DOHH2 (cell line): Measurements from ENCODE around the gene TSSK6.
A peak's percentile ranks its signal among the peaks of the same experiment; 100 is the strongest.

Experiments
- H3F3A ChIP-seq: fragments of 200-600 bp; sonication (generic), shearing (Covaris generic); 2 replicates; pipeline ENCODE4 v1.6.0; 2016; ENCODE audit warnings: antibody characterized with exemption, mild to moderate bottlenecking; ENCODE audit not compliant: control insufficient read depth, insufficient read depth
- H3K27ac ChIP-seq: fragments of 200-600 bp; sonication (generic); 2 replicates; pipeline ENCODE4 v1.5.1; 2014; ENCODE audit warnings: low read depth, mild to moderate bottlenecking, low read length, moderate library complexity
- H3K27me3 ChIP-seq: fragments of 200-600 bp; sonication (generic); 2 replicates; pipeline ENCODE4 v1.6.1; 2014; ENCODE audit warnings: mild to moderate bottlenecking, low read length, mixed read lengths; ENCODE audit not compliant: control insufficient read depth
- H3K36me3 ChIP-seq: fragments of 200-600 bp; sonication (generic); 2 replicates; pipeline ENCODE4 v1.6.1; 2014; ENCODE audit warnings: mild to moderate bottlenecking, low read length, moderate library complexity, mixed read lengths; ENCODE audit not compliant: control insufficient read depth
- H3K4me1 ChIP-seq: fragments of 200-600 bp; sonication (generic); 2 replicates; pipeline ENCODE4 v1.6.1; 2014; ENCODE audit warnings: mild to moderate bottlenecking, low read length, mixed read lengths; ENCODE audit not compliant: control insufficient read depth
- H3K4me2 ChIP-seq: fragments of 200-600 bp; sonication (generic); 2 replicates; pipeline ENCODE4 v1.6.0; 2014; ENCODE audit warnings: mild to moderate bottlenecking, low read length, moderate library complexity
- H3K4me3 ChIP-seq: fragments of 200-600 bp; sonication (generic); 2 replicates; pipeline ENCODE4 v1.5.1; 2014; ENCODE audit warnings: mild to moderate bottlenecking, low read length, mixed read lengths
- H3K79me2 ChIP-seq: fragments of 200-600 bp; sonication (generic); 2 replicates; pipeline ENCODE4 v1.6.1; 2014; ENCODE audit warnings: mild to moderate bottlenecking, low read length, mixed read lengths; ENCODE audit not compliant: control insufficient read depth
- H3K9me2 ChIP-seq: fragments of 200-600 bp; sonication (generic); replicated peaks from 2 replicates; pipeline ENCODE4 v1.6.1; 2014; ENCODE audit warnings: mild to moderate bottlenecking, low read length, mixed read lengths; ENCODE audit not compliant: control insufficient read depth
- H3K9me3 ChIP-seq: fragments of 200-600 bp; sonication (generic); 2 replicates; pipeline ENCODE4 v1.6.1; 2014; ENCODE audit warnings: antibody characterized with exemption, low read length, mixed read lengths; ENCODE audit not compliant: control insufficient read depth, insufficient read depth
- H4K20me1 ChIP-seq: fragments of 200-600 bp; sonication (generic); 2 replicates; pipeline ENCODE4 v1.6.0; 2014; ENCODE audit warnings: low read depth, mild to moderate bottlenecking, antibody characterized with exemption, low read length, moderate library complexity; ENCODE audit not compliant: control insufficient read depth, insufficient read depth
- EZH2phosphoT487 ChIP-seq: fragments of 200-600 bp; sonication (generic); IDR thresholded peaks from 2 replicates; pipeline ENCODE4 v1.6.1; 2017; ENCODE audit warnings: borderline replicate concordance, mild to moderate bottlenecking, antibody characterized with exemption, low read length, moderate library complexity, mixed read lengths
- TF ChIP-seq, protein P1 (sequence below): fragments of 200-600 bp; sonication (generic); IDR thresholded peaks from one replicate; pipeline ENCODE4 v1.5.1; 2014; ENCODE audit warnings: antibody characterized with exemption, mild to moderate bottlenecking, low read depth, low read length; ENCODE audit not compliant: poor library complexity, severe bottlenecking

The TSSK6 gene

DNA sequence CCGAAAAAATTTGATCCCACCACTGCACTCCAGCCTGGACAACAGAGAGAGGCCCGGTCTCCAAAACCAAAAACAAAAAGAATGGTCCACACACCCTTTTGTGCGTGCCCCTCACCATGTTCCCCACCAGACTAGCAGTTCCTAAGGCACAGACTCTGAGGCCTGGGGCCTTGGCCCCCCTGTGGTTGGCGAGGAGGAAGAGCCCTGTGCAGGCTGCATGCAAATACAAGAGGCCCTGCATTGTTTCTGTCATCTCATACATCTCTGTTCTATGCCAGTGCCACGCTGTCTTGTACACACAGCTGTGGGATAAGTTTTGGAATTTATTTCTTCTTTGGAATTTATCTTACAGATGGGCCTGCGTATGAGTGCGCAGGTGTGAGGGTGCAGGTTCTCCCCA, 8.7 kb upstream of the TSSK6 start:
- Histone ChIP-seq H3K36me3 (peaks cover 72% of the 10 kb centered on the region), H3K4me2 (peak overlapping the region; percentile 99), H3K27ac (peak overlapping the region; percentile 82), H3K27me3 (no peaks in the 10 kb centered on the region), H3K9me3 (no peaks in the 10 kb centered on the region), H3K79me2 (peaks cover 75% of the 10 kb centered on the region), H3F3A (peaks cover 8% of the 10 kb centered on the region), H3K4me3 (peak overlapping the region; percentile 73), H3K9me2 (no peaks in the 10 kb centered on the region), H3K4me1 (peaks cover 64% of the 10 kb centered on the region), H4K20me1 (no peaks in the 10 kb centered on the region)
- TF ChIP-seq EZH2phosphoT487 = no peak
- TF ChIP-seq, protein P1, sequence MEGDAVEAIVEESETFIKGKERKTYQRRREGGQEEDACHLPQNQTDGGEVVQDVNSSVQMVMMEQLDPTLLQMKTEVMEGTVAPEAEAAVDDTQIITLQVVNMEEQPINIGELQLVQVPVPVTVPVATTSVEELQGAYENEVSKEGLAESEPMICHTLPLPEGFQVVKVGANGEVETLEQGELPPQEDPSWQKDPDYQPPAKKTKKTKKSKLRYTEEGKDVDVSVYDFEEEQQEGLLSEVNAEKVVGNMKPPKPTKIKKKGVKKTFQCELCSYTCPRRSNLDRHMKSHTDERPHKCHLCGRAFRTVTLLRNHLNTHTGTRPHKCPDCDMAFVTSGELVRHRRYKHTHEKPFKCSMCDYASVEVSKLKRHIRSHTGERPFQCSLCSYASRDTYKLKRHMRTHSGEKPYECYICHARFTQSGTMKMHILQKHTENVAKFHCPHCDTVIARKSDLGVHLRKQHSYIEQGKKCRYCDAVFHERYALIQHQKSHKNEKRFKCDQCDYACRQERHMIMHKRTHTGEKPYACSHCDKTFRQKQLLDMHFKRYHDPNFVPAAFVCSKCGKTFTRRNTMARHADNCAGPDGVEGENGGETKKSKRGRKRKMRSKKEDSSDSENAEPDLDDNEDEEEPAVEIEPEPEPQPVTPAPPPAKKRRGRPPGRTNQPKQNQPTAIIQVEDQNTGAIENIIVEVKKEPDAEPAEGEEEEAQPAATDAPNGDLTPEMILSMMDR = peak; percentile 15

DNA sequence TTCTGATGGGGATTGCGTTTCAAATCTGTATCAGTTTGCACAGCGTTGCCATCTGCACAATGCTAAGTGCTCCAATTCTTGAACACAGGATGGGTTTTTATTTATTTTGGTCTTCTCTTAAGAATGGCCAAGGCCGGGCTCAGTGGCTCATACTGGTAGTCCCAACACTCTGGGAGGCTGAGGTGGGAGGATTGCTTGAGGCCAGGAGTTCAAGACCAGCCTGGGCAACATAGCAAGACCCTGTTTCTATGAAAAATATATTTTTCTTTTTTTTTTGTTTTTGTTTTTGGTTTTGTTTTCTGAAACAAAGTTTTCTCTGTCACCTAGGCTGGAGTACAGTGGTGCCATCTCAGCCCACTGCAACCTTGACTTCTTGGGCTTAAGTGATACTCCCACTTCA, 7.8 kb upstream of the TSSK6 start:
- Histone ChIP-seq H3K4me2 (peak overlapping the region; percentile 99), H3K4me1 (peaks cover 65% of the 10 kb centered on the region), H3K4me3 (peak overlapping the region; percentile 73), H3K9me2 (no peaks in the 10 kb centered on the region), H3F3A (peaks cover 8% of the 10 kb centered on the region), H3K79me2 (peaks cover 84% of the 10 kb centered on the region), H3K27me3 (no peaks in the 10 kb centered on the region), H3K9me3 (no peaks in the 10 kb centered on the region), H3K27ac (peak overlapping the region; percentile 82), H3K36me3 (peaks cover 69% of the 10 kb centered on the region), H4K20me1 (no peaks in the 10 kb centered on the region)
- TF ChIP-seq, protein P1 = no peak
- no peak for TF ChIP-seq EZH2phosphoT487

DNA sequence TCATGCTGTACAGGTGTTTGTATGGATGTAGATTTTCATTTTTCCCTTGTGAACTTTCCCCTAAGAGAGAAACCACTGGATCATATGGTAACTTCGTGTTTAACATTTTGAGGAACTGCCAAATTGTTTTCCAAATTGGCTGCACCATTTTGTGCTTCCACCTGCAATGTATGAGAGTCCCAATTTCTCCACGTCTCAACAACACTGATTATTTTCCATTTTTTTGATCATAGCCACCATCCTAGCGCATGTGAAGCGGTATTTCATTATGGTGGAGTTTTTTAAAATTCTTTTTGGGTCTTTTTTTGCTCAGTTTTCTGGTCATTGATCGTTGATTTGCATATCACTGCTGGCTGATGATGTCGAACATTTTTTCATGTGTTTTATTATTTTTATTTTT, 5.6 kb upstream of the TSSK6 start:
- H3K36me3 ChIP-seq = peaks cover 59% of the 10 kb centered on the region
- H3F3A ChIP-seq = peaks cover 5% of the 10 kb centered on the region
- no peaks in the 10 kb centered on the region for H3K9me3 ChIP-seq
- H3K4me1 ChIP-seq = peaks cover 62% of the 10 kb centered on the region
- H3K4me2 ChIP-seq = no peak overlapping the region
- no peak overlapping the region for H3K27ac ChIP-seq
- no peaks in the 10 kb centered on the region for H3K9me2 ChIP-seq
- TF ChIP-seq EZH2phosphoT487 = no peak
- TF ChIP-seq, protein P1 = no peak
- H4K20me1 ChIP-seq = no peaks in the 10 kb centered on the region
- H3K4me3 ChIP-seq = no peak overlapping the region
- no peaks in the 10 kb centered on the region for H3K27me3 ChIP-seq
- peaks cover 100% of the 10 kb centered on the region for H3K79me2 ChIP-seq

DNA sequence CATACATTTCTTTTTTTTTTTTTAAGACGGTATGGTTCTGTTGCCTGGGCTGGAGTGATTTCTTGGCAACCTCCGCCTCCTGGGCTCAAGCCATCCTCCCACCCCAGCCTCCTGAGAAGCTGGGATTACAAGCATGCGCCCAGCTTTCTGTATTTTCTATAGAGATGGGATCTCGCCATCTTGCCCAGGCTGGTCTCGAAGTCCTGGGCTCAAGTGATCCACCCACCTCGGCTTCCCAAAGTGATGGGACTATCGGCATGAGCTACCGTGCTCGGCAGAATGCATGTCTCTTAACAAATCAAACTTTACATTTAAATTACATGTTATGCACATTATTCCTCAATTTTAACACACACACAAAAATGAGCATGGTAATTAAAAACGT, 1.9 kb upstream of the TSSK6 start:
- H3K27ac ChIP-seq = no peak overlapping the region
- peaks cover 70% of the 10 kb centered on the region for H3K79me2 ChIP-seq
- H3K9me2 ChIP-seq = no peaks in the 10 kb centered on the region
- H3F3A ChIP-seq = no peaks in the 10 kb centered on the region; the same call in 1 of the 2 replicates
- H3K9me3 ChIP-seq = no peaks in the 10 kb centered on the region
- H3K4me3 ChIP-seq = peak overlapping the region; percentile 90
- peaks cover 31% of the 10 kb centered on the region for H3K4me1 ChIP-seq
- no peaks in the 10 kb centered on the region for H4K20me1 ChIP-seq
- H3K36me3 ChIP-seq = peaks cover 28% of the 10 kb centered on the region
- peak overlapping the region; percentile 91 for H3K4me2 ChIP-seq
- no peak for TF ChIP-seq EZH2phosphoT487
- TF ChIP-seq, protein P1 = no peak
- H3K27me3 ChIP-seq = no peaks in the 10 kb centered on the region
